MM.1S (cell line): ENCODE results near the gene KLK1.

Experiments used
- DNase-seq: peaks from one replicate; pipeline ENCODE4 v3.0.0-alpha.2; 2015
- H2AFZ ChIP-seq: fragments of 300-600 bp; sonication (generic); 2 replicates; pipeline ENCODE4 v1.6.0; 2016; ENCODE audit warnings: antibody characterized with exemption, low read length
- H3F3A ChIP-seq: fragments of 300-600 bp; sonication (generic); 2 replicates; pipeline ENCODE4 v1.6.1; 2016; ENCODE audit warnings: mild to moderate bottlenecking, antibody characterized with exemption, low read length, moderate library complexity, mixed read lengths; ENCODE audit not compliant: insufficient read depth
- H3K27ac ChIP-seq: fragments of 300-600 bp; sonication (generic); 2 replicates; pipeline ENCODE4 v1.5.1; 2016; ENCODE audit warnings: mild to moderate bottlenecking, low read length
- H3K27me3 ChIP-seq: fragments of 300-600 bp; sonication (generic); replicated peaks from 2 replicates; pipeline ENCODE4 v1.6.0; 2016; ENCODE audit warnings: low read length; ENCODE audit not compliant: insufficient read depth
- H3K36me3 ChIP-seq: fragments of 300-600 bp; sonication (generic); replicated peaks from 2 replicates; pipeline ENCODE4 v1.6.1; 2016; ENCODE audit warnings: mild to moderate bottlenecking, low read length, mixed read lengths; ENCODE audit not compliant: insufficient read depth
- H3K4me1 ChIP-seq: fragments of 300-600 bp; sonication (generic); 2 replicates; pipeline ENCODE4 v1.6.1; 2016; ENCODE audit warnings: low read length, mixed read lengths
- H3K4me2 ChIP-seq: fragments of 300-600 bp; sonication (generic); 2 replicates; pipeline ENCODE4 v1.6.0; 2016; ENCODE audit warnings: low read depth, low read length
- H3K4me3 ChIP-seq: fragments of 300-600 bp; sonication (generic); 2 replicates; pipeline ENCODE4 v1.5.1; 2016; ENCODE audit warnings: low read length, mixed read lengths
- H3K79me2 ChIP-seq: fragments of 300-600 bp; sonication (generic); 2 replicates; pipeline ENCODE4 v1.6.1; 2016; ENCODE audit warnings: mixed run types, low read length, mixed read lengths
- H3K9ac ChIP-seq: fragments of 300-600 bp; sonication (generic); 2 replicates; pipeline ENCODE4 v1.6.1; 2016; ENCODE audit warnings: low read length, mixed read lengths
- H3K9me2 ChIP-seq: fragments of 300-600 bp; sonication (generic); replicated peaks from 2 replicates; pipeline ENCODE4 v1.6.1; 2016; ENCODE audit warnings: mild to moderate bottlenecking, low read length, mixed read lengths; ENCODE audit not compliant: insufficient read depth
- H3K9me3 ChIP-seq: fragments of 300-600 bp; sonication (generic); replicated peaks from 2 replicates; pipeline ENCODE4 v1.6.1; 2016; ENCODE audit warnings: mild to moderate bottlenecking, low read length, mixed read lengths; ENCODE audit not compliant: insufficient read depth
- H4K20me1 ChIP-seq: fragments of 300-600 bp; sonication (generic); 2 replicates; pipeline ENCODE4 v1.6.1; 2016; ENCODE audit warnings: mild to moderate bottlenecking, low read length, moderate library complexity, mixed read lengths; ENCODE audit not compliant: insufficient read depth
- EZH2 ChIP-seq: fragments of 300-600 bp; sonication (generic); optimal IDR thresholded peaks from 2 replicates; pipeline ENCODE3; 2017; ENCODE audit warnings: low read depth, mild to moderate bottlenecking, antibody characterized with exemption, low read length, mixed read lengths
- EZH2phosphoT487 ChIP-seq: fragments of 300-600 bp; sonication (generic); IDR thresholded peaks from 2 replicates; pipeline ENCODE4 v1.6.1; 2018; ENCODE audit warnings: antibody characterized with exemption, low read length
- TF ChIP-seq, protein P1 (sequence below): fragments of 300-600 bp; sonication (generic); IDR thresholded peaks from 2 replicates; pipeline ENCODE4 v1.5.1; 2016; ENCODE audit warnings: antibody characterized with exemption, low read length, mixed read lengths

The KLK1 gene

DNA sequence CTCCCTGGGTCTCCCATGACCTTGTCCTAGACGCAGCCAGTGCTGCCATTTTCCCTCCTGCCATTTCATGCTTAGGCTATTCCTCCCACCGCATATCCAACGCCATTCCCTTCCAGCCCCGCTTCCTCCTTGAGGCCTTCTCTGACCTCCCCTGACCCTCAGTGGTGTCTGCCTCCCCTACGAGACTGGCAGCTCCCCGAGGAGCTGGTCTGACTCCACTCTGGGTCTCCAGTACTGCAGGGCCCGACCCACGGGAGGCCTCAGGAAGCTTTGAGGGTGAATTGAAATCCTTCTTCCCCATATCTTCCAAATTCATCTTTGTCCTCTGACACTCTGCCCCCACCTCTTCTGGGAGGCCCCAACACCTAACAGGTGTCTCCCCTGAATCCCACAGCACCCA is 9.1 kb upstream of the KLK1 start:
- no peaks in the 10 kb centered on the region for H3K9me3 ChIP-seq
- no peaks in the 10 kb centered on the region for H3K4me1 ChIP-seq
- no peak for DNase-seq
- H3K27ac ChIP-seq: no peak overlapping the region
- H3K36me3 ChIP-seq: no peaks in the 10 kb centered on the region
- no peaks in the 10 kb centered on the region for H4K20me1 ChIP-seq
- no peaks in the 10 kb centered on the region for H3K9me2 ChIP-seq
- no peaks in the 10 kb centered on the region for H3K79me2 ChIP-seq
- H3K27me3 ChIP-seq: peaks cover 74% of the 10 kb centered on the region
- H3K4me2 ChIP-seq: no peak overlapping the region
- H3K4me3 ChIP-seq: no peak overlapping the region
- TF ChIP-seq EZH2 (no peak), EZH2phosphoT487 (no peak)
- TF ChIP-seq, protein P1, sequence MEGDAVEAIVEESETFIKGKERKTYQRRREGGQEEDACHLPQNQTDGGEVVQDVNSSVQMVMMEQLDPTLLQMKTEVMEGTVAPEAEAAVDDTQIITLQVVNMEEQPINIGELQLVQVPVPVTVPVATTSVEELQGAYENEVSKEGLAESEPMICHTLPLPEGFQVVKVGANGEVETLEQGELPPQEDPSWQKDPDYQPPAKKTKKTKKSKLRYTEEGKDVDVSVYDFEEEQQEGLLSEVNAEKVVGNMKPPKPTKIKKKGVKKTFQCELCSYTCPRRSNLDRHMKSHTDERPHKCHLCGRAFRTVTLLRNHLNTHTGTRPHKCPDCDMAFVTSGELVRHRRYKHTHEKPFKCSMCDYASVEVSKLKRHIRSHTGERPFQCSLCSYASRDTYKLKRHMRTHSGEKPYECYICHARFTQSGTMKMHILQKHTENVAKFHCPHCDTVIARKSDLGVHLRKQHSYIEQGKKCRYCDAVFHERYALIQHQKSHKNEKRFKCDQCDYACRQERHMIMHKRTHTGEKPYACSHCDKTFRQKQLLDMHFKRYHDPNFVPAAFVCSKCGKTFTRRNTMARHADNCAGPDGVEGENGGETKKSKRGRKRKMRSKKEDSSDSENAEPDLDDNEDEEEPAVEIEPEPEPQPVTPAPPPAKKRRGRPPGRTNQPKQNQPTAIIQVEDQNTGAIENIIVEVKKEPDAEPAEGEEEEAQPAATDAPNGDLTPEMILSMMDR: no peak
- H2AFZ ChIP-seq: no peak overlapping the region
- H3F3A ChIP-seq: no peaks in the 10 kb centered on the region
- H3K9ac ChIP-seq: no peak overlapping the region

DNA sequence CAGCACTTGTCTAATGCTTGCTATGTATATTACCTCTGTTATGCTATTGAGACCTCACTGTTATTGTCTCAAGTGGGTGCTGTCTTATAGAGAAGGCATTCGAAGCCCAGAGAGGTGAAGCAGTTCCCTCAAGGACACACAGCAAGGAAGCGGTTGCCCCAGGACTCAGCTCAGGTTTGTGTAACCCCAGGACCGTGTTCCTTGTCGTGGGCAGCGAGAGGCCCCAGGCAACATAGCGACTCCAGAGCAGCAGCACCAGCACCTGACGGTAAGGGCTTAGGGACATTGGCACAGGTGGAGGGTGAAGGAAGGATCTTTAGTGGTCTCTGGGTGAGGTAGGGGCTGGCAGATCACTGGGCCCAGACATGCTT is 7.4 kb upstream of the KLK1 start:
- Histone ChIP-seq H3K27me3 (peaks cover 83% of the 10 kb centered on the region), H3K9me3 (no peaks in the 10 kb centered on the region), H4K20me1 (no peaks in the 10 kb centered on the region), H3F3A (no peaks in the 10 kb centered on the region), H3K9me2 (no peaks in the 10 kb centered on the region), H3K36me3 (no peaks in the 10 kb centered on the region), H3K4me1 (no peaks in the 10 kb centered on the region), H3K79me2 (no peaks in the 10 kb centered on the region), H2AFZ (no peak overlapping the region), H3K9ac (no peak overlapping the region), H3K4me3 (no peak overlapping the region), H3K4me2 (no peak overlapping the region), H3K27ac (no peak overlapping the region)
- DNase-seq: no peak
- TF ChIP-seq EZH2: no peak
- TF ChIP-seq EZH2phosphoT487: no peak
- TF ChIP-seq, protein P1: no peak

DNA sequence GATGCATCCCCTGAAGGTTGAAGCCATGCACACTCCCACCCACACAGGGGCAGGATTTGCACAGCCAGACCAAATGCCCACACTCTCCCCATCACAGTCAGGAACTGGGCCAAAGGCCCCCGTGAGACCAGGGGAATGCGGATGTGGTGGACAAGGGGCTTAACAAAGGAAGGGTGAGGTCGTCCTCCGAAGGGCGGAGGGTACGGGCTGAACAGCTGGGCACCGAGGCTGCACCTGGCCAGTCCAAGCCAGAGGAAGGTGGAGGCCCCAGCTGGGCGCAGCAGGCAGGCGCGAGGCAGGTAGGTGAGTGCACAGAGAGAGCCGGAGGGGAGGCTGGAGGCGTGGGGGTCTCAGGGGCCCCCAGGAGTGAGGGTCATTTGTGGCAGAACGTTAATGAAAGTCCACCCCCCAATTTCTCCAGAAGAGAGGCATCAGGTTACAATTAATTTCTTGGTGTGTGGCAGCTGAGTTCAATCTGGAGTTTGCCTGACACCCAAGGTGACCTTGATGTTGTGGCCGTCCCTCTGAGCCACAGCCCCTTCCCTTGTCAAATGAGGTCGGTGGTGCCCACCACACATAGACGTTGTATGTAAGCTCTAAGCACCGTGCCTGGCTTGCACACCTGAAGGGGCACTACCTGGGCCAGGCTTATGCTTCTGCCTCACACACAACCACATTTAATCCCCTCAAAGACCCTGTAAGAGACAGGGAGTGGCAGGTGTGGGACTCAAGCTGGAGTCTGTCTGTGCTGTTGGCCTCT is 6.9 kb upstream of the KLK1 start:
- Histone ChIP-seq H3K79me2 (no peaks in the 10 kb centered on the region), H3K4me1 (no peaks in the 10 kb centered on the region), H3K27me3 (peaks cover 83% of the 10 kb centered on the region), H3F3A (no peaks in the 10 kb centered on the region), H3K4me3 (no peak overlapping the region), H3K9me2 (no peaks in the 10 kb centered on the region), H3K9ac (no peak overlapping the region), H3K4me2 (no peak overlapping the region), H4K20me1 (no peaks in the 10 kb centered on the region), H3K36me3 (no peaks in the 10 kb centered on the region), H2AFZ (no peak overlapping the region), H3K9me3 (no peaks in the 10 kb centered on the region), H3K27ac (no peak overlapping the region)
- no peak for TF ChIP-seq EZH2
- no peak for TF ChIP-seq EZH2phosphoT487
- TF ChIP-seq, protein P1: no peak
- no peak for DNase-seq
